ENCODE results near the gene EEFSEC.

DNA sequence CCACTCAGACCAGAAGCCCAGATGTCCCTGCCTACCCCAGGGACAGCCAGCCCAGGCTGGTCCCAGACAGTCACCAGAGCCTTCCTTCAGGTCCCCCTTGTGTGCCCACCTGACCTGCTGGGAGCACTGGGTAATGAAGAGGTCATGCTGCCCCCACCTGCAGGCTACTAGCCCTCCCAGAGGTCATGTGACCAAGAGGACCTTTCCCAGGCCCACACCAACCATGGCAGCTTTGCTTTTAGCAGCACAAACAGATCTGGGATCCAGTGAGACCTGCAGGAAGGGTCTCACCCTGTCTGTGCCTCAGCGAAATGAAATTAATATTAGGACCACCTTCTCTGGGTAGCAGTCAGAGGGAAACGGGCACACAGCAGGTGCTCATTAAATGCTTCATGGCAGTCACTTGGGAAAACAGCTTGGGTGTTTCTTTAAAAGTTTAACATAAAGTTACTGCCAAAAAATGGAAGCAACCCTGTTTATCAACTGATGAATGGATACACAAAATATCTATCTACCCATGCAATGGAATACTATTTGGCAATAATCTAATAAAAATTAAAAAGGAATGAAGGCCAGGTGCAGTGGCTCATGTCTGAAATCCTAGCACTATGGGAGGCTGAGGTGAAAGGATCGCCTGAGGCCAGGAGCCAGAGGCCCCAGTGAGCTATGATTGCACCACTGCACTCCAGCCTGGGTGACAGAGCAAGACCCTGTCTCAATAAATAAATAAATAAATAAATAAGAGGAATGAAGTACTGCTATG is 269.7 kb downstream of the EEFSEC start:
- TF ChIP-seq POLR2A (IDR thresholded peaks at IDR 0.05): no peak
- TF ChIP-seq, protein P1, sequence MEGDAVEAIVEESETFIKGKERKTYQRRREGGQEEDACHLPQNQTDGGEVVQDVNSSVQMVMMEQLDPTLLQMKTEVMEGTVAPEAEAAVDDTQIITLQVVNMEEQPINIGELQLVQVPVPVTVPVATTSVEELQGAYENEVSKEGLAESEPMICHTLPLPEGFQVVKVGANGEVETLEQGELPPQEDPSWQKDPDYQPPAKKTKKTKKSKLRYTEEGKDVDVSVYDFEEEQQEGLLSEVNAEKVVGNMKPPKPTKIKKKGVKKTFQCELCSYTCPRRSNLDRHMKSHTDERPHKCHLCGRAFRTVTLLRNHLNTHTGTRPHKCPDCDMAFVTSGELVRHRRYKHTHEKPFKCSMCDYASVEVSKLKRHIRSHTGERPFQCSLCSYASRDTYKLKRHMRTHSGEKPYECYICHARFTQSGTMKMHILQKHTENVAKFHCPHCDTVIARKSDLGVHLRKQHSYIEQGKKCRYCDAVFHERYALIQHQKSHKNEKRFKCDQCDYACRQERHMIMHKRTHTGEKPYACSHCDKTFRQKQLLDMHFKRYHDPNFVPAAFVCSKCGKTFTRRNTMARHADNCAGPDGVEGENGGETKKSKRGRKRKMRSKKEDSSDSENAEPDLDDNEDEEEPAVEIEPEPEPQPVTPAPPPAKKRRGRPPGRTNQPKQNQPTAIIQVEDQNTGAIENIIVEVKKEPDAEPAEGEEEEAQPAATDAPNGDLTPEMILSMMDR (IDR thresholded peaks at IDR 0.05): no peak

All from breast epithelium (tissue), 3 donors.